GM21619 (cell line): ENCODE results near the gene RASL11A.
"Not testable (repeated sequence)": the region's sequence is repeated elsewhere in the genome, so short reads cannot be mapped to it uniquely, and the experiment has no call there.

Source experiments
- ATAC-seq: cut with Tn5 transposase; IDR thresholded peaks from one replicate; pipeline ENCODE4 v1.9.1; 2021; ENCODE audit not compliant: unreplicated experiment

The RASL11A gene

GRCh38 chr13:27267596-27267995 lies 3.0 kb upstream of the RASL11A start:
- ATAC-seq = no peak

GRCh38 chr13:27269114-27269665 lies 1.4 kb upstream of the RASL11A start:
- no peak for ATAC-seq

DNA sequence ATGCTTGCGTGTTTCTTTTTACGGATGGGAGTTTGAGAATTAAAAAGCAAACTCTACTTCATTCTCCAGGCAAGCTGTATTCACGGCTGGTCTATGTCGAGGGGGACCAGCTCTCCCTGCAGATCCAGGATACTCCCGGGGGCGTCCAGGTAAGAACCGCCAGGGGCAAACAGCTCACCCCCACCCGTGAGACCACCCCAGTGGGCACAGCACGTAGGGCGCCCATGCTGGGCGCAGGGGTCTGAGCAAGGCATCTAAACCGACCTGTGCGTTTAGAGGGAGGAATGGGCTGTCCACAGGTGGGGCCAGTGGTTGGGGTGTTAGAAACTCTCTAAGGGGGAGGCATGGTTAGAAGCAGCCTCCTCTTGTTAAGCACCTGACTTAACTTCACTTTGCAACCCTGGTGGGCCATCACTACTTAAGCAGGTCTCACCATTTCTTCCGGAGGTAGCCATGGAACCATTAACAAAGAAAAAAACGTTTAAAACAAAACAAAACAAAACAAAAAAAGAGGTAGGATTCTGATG lies 1.0 kb downstream of the RASL11A start:
- no peak for ATAC-seq

DNA sequence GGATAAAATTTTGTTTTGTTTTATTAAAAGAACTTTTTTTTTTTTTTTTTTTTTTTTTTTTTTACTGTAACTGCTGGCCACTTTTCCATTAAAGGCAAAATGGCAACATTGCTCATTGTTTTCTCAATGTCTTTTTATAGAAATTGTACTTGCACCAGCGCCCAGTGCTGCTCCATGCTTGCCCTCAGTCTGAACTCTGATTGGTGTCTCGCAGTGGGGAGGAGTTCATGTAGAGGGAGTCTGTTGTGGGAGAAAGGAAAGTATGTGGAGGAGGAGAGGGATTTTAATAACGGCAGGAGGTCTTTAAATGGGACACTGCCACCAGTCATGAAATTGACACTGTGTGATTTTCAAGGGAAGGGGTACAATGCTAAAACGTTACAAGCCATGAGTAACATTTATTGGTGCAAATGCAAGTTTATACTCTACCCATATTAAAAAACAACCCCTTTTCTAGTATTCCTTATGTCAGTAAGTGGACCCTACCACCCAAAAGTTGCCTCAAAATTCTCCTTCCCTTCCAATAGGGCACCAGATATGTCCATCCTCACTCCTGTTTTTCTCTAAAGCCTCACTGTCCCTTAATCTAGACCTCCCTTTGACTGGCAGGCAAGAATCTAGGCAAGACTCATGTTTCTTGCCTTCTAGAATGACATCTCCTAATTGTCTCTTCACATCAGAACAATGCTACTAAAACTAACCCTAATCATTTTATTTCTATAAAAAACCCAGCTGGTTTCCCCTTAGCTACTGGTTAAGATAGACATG lies 3.2 kb downstream of the RASL11A start:
- ATAC-seq = no peak

GRCh38 chr13:27274631-27275030 lies 4.0 kb downstream of the RASL11A start:
- ATAC-seq = no peak

DNA sequence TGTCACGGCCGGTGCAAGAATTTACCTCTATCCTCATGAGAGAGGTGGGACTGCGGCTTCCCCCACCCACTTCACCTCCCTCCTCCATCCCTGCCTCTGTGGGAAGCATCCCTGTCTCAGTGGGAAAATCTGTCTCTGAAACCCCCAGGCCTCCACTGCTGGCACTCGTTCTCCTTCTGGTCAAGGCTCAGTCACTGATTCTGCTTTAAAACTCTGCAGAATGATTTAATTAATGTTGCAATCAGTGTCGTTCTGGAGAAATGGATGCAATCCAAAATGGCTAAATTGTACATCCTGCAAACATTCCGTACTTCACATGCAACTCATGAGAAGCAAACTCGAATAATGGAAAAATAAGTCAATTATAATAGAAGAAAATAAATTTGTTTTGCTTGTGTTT lies 5.6 kb downstream of the RASL11A start:
- no peak for ATAC-seq

DNA sequence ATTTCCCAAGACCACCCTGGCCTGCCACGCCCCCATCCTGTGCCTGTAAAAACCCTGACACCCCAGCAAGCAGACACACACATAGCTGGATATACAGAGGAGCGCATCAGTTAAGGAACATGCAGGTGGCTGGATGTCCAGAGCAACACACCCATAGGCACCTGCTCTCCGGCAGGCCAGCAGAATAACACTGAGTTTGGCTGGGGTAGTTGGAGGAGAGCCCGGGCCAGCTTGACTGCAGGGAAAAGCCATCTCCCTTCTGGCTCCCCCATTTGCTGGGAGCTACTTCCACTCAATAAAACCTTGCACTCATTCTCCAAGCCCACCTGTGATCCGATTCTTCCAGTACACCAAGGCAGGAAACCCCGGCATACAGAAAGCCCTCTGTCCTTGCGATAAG lies 8.9 kb downstream of the RASL11A start:
- no peak for ATAC-seq

DNA sequence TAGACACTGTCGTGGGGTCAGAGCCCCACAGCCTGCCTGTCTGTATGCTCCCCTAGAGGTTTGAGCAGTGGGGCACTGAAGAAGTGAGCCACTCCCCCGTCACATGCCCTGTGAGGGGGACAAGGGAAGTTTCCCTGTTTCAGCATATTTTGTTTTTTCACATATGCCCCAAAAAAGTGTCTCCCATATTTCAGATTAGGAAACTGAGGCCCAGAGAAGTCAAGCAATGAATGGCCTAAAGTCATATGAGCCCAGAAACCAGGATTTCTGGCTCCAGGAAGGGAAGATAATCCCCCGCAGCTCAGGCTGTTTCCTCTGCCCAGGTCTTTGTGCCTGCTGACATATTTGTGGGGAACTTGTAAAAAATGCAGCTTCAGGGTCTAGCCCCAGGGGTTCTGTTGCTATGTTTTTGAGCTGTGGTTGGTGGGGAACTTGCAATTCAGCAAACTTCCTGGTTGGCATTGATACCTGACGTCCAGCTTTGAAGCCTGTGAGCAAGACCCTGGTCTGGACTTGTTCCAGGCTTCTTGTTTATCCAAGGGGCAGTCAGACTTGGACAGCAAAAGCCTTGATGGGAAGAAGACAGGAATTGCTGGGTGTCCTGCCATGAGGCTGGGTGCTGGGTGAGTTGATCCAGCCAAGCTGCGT lies 9.5 kb downstream of the RASL11A start:
- ATAC-seq = no peak

- no peak for ATAC-seq
These were observed 10.2 kb downstream of the RASL11A start for GRCh38 chr13:27280841-27281240.

DNA sequence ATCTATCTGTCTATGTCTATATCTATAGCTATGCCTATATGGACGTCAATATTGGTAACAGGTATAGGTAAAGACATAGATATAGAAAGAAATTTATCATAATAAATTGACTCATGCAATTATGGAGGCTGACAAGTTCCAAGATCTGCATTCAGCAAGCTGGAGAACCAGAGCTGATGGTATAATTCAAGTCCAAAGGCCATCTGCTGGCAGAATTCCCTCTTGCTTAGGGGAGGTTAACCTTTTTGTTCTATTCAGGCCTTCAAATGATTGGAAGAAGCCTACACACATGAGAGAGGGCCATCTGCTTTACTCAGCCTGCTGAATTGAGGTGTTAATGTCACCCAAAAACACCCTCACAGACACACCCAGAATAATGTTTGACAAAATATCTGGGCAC lies 10.8 kb downstream of the RASL11A start:
- ATAC-seq = no peak

DNA sequence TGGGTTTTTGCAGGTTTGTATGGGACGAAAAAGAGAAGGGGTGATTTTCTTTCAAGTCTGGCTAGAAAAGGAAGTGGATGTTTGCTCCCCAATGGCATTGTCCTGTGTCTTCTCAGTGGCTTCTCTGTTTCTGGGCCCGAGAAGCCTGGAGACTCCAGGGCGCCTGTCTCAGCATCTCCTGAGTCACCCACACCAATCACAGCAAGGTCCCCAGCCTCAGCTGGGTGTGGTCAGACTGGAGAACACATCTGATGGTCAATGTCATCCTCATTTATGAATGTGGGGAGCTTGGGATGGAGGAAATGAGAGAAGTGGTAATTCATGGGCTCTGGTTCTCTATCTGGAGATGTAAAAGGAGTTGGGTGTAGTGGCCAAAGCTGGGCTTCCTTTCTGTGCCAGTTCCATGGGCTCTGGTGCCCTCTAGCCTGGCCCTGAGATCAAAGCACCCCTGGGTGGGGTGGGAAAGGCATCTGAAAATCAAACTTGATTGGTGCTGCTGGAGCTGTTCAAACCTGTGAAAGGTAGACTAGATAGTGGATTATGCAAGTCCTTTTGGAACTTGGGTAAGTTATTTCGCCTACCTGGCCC lies 13.4 kb downstream of the RASL11A start:
- no peak for ATAC-seq

- ATAC-seq = no peak
These were observed 17.8 kb downstream of the RASL11A start for GRCh38 chr13:27288392-27288791.

GRCh38 chr13:27289011-27289665 lies 18.5 kb downstream of the RASL11A start:
- ATAC-seq = no peak

DNA sequence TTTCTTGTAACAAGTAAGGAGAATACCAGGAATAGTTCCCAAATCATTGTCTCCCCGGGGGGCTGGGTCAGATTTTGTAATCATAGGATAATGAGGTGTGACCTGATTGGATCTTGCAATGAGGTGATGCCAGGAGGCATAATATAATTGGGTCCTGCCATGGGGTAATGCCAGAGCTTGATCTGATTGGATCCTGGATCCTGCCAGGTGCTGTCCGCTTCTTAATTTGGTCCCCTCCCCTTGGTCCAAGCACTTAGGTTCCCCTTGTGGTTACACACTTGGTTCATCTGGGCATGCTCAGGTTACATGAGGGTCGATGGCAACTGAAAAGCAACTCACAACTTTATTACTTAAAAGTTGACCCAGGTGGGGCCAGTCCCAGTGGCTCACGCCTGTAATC lies 20.1 kb downstream of the RASL11A start:
- ATAC-seq = no peak

DNA sequence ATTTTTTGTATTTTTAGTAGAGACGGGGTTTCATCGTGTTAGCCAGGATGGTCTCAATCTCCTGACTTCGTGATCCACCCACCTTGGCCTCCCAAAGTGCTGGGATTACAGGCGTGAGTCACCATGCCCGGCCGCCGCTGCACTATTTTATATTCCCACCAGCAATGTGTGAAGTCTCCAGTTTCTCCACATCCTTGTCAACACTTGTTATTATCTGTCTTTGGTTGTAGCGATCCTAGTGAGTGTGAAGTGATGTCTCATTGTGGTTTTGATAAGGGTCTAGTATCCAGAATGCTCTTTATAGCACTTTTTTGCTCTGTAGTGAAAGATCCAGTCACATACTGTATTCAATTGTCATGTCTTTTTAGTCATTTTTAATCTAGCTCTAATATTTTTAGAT lies 21.3 kb downstream of the RASL11A start:
- ATAC-seq = not testable (repeated sequence)

GRCh38 chr13:27293076-27293691 lies 22.6 kb downstream of the RASL11A start:
- ATAC-seq = no peak

DNA sequence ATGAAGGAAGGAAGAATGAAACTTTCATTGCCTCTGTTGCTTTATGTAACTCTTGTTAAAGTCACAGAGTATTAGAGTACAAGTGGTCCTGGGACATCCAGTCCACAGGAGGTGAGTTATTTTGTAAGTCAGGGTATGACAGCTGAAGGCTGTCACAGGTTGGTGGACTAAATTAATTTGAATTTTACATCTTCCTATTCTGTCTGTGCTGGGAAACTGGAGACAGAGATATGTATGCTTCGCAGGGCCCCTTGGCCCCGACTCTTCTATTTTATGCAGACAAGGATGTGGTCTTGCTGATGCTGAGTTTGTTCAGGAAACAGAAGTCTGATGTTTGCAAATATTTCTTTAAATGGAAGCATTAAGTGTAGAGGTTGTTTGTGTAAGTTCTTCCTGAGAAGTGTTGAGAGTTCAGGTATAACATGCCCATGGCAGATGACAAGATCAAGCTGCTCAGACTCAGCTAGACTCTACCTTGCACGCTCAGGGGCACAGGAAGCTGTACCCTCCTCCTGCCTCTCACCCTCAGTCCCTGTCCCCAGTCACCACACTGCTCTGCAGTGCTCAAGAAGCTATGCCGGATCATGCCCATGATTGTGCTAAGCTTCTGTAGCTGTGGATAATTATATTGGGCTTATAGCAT lies 23.4 kb downstream of the RASL11A start:
- ATAC-seq = no peak

DNA sequence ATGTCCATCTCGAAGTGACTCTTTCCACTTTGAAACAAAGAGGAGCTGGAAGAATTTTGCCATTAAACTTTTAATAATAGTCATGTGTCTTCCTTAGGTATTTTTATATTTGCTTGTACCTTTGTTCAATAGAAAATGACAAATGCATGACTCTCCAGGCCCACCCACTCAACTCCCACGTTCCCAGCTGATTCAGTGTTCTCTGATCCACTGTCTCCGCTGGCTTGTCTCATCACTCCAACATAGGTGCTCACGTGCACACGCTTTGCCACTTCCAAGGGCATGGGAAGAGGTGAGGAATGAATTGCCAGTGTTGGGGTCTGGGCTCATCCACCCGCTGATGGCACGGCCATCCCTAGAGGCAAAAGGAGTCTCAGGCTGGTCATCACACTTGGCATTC lies 24.5 kb downstream of the RASL11A start:
- no peak for ATAC-seq

DNA sequence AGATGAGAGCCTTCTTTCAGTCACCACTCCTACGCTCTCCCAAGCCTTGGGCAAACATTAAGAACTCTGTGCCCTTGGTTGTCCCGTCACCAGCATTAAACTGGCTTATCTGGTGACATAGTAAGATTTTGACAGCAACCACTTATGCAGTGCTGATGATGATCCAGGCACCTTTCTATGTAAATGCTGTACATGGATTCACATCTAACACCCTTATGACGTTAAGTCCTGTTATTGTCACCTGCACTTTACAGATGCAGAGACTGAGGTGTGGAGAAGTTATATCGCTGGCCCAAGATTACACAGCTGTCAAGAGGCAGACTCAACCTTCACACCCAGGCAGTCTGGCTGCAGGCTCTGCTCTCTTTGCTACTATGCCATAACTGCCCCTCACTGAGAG lies 25.0 kb downstream of the RASL11A start:
- no peak for ATAC-seq

- ATAC-seq = no peak
These were observed 25.9 kb downstream of the RASL11A start for GRCh38 chr13:27296496-27296895.
